Measurements from ENCODE around the gene JCAD. TPM values are rescaled to one million over a fixed set of nuclear protein-coding genes. Genes with fewer than 3 reads are reported as not detected.

The JCAD gene
- total RNA-seq, 1 experiment from 2014 or later: 36.7 TPM

DNA sequence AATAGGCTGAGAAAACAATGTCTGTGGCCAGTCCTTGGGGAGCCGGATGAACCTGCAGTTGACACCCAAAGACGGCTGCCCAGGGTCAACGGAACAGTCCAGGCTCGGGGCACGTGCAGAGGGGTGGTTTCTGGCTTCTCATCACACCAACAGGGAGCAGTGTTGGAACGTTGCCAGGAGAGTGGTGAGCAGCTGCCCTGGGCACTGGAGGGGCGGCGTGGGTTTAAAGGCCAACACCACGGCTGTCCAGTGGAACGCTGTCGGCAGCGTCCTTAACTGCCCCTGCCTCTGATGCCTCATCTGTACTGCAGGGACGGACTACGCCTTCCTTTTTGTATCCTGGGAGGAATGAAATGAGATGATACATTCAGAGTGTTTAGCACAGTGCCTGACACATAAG is 19.8 kb downstream of the JCAD start:
- H3K9me3 ChIP-seq (ENCODE audit: insufficient read depth, low read depth): no peaks in the 10 kb centered on the region
- TF ChIP-seq CTCF (conservative IDR thresholded peaks at IDR 0.05) (no peak), EZH2 (IDR thresholded peaks at IDR 0.05; ENCODE audit: low read depth) (no peak)
- no peak for DNase-seq
- intact Hi-C loops (cut with micrococcal nuclease; ENCODE audit: unreplicated experiment): no loop called here
- ChIA-PET POLR2A (ENCODE audit: unreplicated experiment) (no interaction called here), CTCF (no interaction called here)
- H3K27me3 ChIP-seq (ENCODE audit: insufficient read depth, low read depth): no peaks in the 10 kb centered on the region
- no peaks in the 10 kb centered on the region for H3K79me2 ChIP-seq (ENCODE audit: low read depth)
- H4K20me1 ChIP-seq (ENCODE audit: insufficient read depth): no peaks in the 10 kb centered on the region
- H3K4me2 ChIP-seq: no peak overlapping the region
- H3F3A ChIP-seq (ENCODE audit: insufficient read depth, low read depth): no peaks in the 10 kb centered on the region
- H3K9me2 ChIP-seq (ENCODE audit: insufficient read depth): no peaks in the 10 kb centered on the region
- no TSS peak for BruUV-seq (replicated peaks)
- no peak overlapping the region for H2AFZ ChIP-seq
- no peaks in the 10 kb centered on the region for H3K4me1 ChIP-seq (replicated peaks; ENCODE audit: insufficient read depth)
- no peak overlapping the region for H3K27ac ChIP-seq
- no peaks in the 10 kb centered on the region for H3K36me3 ChIP-seq (ENCODE audit: low read depth)
- no peak overlapping the region for H3K4me3 ChIP-seq

GRCh38 chr10:30038781-30039536 is 20.4 kb downstream of the JCAD start:
- no peak overlapping the region for H2AFZ ChIP-seq
- H3K79me2 ChIP-seq (ENCODE audit: low read depth): no peaks in the 10 kb centered on the region
- POLR2A ChIA-PET (ENCODE audit: unreplicated experiment): no interaction called here
- no peaks in the 10 kb centered on the region for H4K20me1 ChIP-seq (ENCODE audit: insufficient read depth)
- CTCF ChIA-PET: no interaction called here
- intact Hi-C loops (cut with micrococcal nuclease; ENCODE audit: unreplicated experiment): no loop called here
- DNase-seq: no peak
- H3K4me2 ChIP-seq: no peak overlapping the region
- BruUV-seq (replicated peaks): no TSS peak
- TF ChIP-seq EZH2 (IDR thresholded peaks at IDR 0.05; ENCODE audit: low read depth) (no peak), CTCF (conservative IDR thresholded peaks at IDR 0.05) (no peak)
- no peaks in the 10 kb centered on the region for H3K36me3 ChIP-seq (ENCODE audit: low read depth)
- no peak overlapping the region for H3K27ac ChIP-seq
- H3K4me3 ChIP-seq: no peak overlapping the region
- no peaks in the 10 kb centered on the region for H3K4me1 ChIP-seq (replicated peaks; ENCODE audit: insufficient read depth)
- H3K9me3 ChIP-seq (ENCODE audit: insufficient read depth, low read depth): no peaks in the 10 kb centered on the region
- no peaks in the 10 kb centered on the region for H3K9me2 ChIP-seq (ENCODE audit: insufficient read depth)
- no peaks in the 10 kb centered on the region for H3F3A ChIP-seq (ENCODE audit: insufficient read depth, low read depth)
- no peaks in the 10 kb centered on the region for H3K27me3 ChIP-seq (ENCODE audit: insufficient read depth, low read depth)

GRCh38 chr10:30037620-30038336 is 21.6 kb downstream of the JCAD start:
- no peaks in the 10 kb centered on the region for H3K9me2 ChIP-seq (ENCODE audit: insufficient read depth)
- no peaks in the 10 kb centered on the region for H3K79me2 ChIP-seq (ENCODE audit: low read depth)
- H2AFZ ChIP-seq: no peak overlapping the region
- ChIA-PET POLR2A (ENCODE audit: unreplicated experiment) (no interaction called here), CTCF (no interaction called here)
- no peak for DNase-seq
- intact Hi-C loops (cut with micrococcal nuclease; ENCODE audit: unreplicated experiment): no loop called here
- H3K36me3 ChIP-seq (ENCODE audit: low read depth): no peaks in the 10 kb centered on the region
- H3K4me1 ChIP-seq (replicated peaks; ENCODE audit: insufficient read depth): no peaks in the 10 kb centered on the region
- H3K27me3 ChIP-seq (ENCODE audit: insufficient read depth, low read depth): no peaks in the 10 kb centered on the region
- H3K9me3 ChIP-seq (ENCODE audit: insufficient read depth, low read depth): no peaks in the 10 kb centered on the region
- no peak overlapping the region for H3K4me2 ChIP-seq
- no peaks in the 10 kb centered on the region for H4K20me1 ChIP-seq (ENCODE audit: insufficient read depth)
- H3K27ac ChIP-seq: no peak overlapping the region
- no peaks in the 10 kb centered on the region for H3F3A ChIP-seq (ENCODE audit: insufficient read depth, low read depth)
- H3K4me3 ChIP-seq: no peak overlapping the region
- no TSS peak for BruUV-seq (replicated peaks)
- TF ChIP-seq EZH2 (IDR thresholded peaks at IDR 0.05; ENCODE audit: low read depth) (no peak), CTCF (conservative IDR thresholded peaks at IDR 0.05) (no peak)

Measured in PC-9 (cell line).